GM19395 (cell line): ENCODE data around the gene PSRC1.

Experiments
- ATAC-seq: cut with Tn5 transposase; IDR thresholded peaks from one replicate; pipeline ENCODE4 v1.9.1; 2021; ENCODE audit warnings: mild to moderate bottlenecking, moderate library complexity; ENCODE audit not compliant: unreplicated experiment

Gene PSRC1

DNA sequence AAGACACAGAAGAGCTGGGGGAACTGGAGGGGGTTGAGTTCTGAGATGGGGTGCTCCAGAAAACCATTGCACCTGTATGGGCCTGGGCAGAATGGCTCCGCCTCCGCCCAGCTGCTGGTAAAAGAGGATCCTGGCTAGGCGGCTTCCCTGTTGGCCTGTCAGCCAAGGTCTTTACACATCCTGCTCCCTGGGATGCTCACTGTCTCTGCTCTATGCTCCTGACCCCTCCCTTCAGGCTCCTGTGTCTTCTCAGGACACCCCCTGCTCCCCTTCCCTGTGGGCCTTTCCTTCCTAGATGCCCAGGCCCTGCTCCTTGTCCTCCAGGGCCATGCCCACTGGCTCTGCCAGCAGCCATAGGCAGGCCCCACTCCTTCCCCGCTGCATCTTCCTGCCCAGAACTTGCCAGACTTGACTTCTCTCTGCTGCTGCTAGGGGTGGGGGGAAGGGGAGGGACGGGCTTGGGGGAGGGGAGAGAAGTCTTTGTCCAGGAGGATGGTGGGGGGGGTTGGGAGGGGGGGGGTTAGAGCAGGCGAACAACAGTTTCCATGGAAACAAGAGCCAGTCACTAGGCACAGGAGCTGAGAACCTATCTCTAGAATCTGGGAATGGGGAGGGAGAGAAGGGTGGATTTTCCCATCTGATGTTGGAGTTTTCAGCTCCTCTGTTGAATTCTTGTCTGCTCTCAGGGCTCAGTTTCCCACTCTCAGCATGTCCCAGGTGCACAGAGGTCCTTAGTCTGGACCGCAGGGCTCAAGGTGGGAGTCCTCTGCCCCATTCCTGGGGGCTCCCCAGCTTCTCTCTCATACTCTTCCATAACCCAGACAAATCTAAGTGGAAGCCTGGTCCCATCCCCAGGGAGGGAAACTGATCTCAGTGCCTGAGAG, 23.0 kb downstream of the PSRC1 start:
- no peak for ATAC-seq

GRCh38 chr1:109258481-109259466, 24.2 kb downstream of the PSRC1 start:
- no peak for ATAC-seq

- ATAC-seq, result no peak
These were observed 25.1 kb downstream of the PSRC1 start for GRCh38 chr1:109257682-109258421.

DNA sequence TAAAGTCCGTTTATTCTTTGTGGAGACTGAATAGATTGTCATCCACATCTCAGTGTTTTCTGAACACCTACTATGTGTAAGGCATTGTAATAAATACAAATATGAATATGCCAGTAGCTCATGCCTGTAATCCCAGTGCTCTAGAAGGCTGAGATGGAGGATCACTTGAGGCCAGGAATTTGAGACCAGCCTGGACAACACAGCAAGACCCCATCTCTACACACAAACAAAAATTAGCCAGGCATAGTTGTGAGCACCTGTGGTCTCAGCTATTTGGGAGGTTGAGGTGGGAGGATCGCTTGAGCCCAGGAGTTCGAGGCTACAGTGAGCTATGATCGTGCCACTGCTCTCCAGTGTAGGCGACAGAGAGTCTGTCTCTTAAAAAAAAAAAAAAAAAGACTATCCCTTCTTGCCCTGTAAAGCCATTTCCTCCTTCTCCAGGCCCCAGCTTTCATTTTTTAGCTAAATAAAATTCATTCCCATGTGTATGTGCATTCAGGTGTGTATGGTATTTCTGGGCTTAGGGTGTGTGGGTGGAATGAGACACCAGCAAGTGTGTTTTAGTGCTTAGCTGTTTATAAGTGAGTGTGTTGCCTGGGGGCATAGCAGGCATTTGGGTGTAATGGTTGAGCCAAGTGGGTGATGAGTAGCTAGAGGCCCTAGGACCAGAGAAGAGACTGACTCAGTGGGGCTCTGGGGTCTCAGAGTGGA, 25.8 kb downstream of the PSRC1 start:
- no peak for ATAC-seq

- no peak for ATAC-seq
These were observed 26.9 kb downstream of the PSRC1 start for GRCh38 chr1:109256085-109256484.

- no peak for ATAC-seq
These were observed 27.3 kb downstream of the PSRC1 start for GRCh38 chr1:109255678-109256077.

DNA sequence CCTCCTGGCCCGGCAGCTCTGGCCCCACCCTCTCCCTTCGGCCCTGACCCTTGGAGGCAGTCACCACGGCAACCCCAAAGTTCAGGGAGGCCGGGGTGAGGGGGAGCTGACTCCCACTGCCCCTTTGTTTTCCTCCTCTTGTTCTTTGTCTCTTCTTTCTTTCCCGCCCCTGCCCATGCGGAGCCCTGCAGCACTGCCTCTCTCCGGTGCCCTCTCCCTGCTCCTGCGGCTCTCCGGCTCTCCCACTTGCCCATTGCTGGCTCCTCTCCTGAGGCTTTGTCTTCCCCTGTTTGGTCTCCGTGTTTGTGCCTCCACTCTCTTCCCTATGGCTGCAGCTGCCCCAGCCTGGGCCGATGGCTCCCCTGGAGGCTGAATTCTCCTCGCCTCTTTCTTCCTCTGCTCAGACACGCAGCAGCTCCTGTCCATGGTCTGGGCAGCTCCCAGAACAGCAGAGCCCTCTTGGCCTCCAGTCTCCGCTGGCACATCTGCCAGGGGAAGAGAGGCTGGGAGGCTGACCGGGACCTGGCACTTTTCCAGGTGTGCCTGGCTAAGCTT, 27.8 kb downstream of the PSRC1 start:
- no peak for ATAC-seq

DNA sequence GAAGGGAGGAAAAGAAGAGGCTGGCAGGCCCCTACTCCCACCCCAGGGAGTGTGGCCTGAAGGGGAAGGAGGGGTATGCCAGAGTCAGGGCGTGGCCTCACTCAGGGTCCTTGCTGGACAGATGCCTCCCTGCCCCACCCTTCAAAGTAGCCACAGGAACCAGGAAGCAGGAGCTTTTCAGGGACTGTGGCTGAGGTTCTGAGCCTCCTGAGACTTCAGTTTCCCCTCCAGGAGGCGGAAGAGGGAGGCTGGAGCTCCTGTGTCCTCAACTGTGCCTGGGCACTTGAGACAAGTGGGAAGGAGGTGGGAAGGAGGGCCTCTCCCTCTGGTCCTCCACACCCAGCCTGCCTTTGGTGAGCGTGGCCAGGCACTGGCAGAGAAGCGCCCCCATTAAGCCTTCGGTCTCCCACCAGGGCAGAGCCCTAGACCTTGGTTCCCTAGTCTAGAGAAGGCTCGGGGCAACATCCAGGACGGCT, 28.3 kb downstream of the PSRC1 start:
- no peak for ATAC-seq

GRCh38 chr1:109253803-109254620, 28.9 kb downstream of the PSRC1 start:
- ATAC-seq, result no peak

DNA sequence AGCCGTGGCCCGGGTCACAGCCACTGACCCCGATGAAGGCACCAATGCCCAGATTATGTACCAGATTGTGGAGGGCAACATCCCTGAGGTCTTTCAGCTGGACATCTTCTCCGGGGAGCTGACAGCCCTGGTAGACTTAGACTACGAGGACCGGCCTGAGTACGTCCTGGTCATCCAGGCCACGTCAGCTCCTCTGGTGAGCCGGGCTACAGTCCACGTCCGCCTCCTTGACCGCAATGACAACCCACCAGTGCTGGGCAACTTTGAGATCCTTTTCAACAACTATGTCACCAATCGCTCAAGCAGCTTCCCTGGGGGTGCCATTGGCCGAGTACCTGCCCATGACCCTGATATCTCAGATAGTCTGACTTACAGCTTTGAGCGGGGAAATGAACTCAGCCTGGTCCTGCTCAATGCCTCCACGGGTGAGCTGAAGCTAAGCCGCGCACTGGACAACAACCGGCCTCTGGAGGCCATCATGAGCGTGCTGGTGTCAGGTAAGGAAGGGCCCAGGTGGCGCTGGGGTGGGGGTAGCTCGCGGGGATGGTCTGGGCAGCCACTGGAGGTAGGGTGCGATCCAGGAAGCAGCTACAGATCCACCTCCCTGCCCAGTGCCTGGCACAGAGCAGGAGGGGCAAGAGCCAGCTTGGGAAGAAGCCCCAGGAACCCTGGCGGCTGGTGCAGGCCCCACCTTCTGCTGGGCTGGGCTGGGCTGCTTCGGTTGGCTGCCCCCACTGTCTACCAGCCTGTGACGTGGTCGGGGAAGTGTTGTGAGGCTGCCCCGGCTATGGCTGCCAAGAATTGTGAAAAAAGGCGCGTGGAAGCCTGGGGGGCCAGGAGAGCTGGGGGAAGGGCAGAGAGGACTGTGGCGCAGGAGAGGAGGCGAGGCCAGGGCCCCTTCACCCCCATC, 29.8 kb downstream of the PSRC1 start:
- no peak for ATAC-seq

GRCh38 chr1:109252167-109252892, 30.6 kb downstream of the PSRC1 start:
- ATAC-seq, result no peak

- ATAC-seq, result no peak
These were observed 31.4 kb downstream of the PSRC1 start for GRCh38 chr1:109251277-109252166.

DNA sequence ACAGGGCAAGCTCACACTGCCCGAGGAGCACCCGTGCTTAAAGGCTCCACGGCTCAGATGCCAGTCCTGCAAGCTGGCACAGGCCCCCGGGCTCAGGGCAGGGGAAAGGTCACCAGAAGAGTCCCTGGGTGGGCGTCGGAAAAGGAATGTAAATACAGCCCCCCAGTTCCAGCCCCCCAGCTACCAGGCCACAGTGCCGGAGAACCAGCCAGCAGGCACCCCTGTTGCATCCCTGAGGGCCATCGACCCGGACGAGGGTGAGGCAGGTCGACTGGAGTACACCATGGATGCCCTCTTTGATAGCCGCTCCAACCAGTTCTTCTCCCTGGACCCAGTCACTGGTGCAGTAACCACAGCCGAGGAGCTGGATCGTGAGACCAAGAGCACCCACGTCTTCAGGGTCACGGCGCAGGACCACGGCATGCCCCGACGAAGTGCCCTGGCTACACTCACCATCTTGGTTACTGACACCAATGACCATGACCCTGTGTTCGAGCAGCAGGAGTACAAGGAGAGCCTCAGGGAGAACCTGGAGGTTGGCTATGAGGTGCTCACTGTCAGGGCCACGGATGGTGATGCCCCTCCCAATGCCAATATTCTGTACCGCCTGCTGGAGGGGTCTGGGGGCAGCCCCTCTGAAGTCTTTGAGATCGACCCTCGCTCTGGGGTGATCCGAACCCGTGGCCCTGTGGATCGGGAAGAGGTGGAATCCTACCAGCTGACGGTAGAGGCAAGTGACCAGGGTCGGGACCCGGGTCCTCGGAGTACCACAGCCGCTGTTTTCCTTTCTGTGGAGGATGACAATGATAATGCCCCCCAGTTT, 32.3 kb downstream of the PSRC1 start:
- ATAC-seq, result no peak

DNA sequence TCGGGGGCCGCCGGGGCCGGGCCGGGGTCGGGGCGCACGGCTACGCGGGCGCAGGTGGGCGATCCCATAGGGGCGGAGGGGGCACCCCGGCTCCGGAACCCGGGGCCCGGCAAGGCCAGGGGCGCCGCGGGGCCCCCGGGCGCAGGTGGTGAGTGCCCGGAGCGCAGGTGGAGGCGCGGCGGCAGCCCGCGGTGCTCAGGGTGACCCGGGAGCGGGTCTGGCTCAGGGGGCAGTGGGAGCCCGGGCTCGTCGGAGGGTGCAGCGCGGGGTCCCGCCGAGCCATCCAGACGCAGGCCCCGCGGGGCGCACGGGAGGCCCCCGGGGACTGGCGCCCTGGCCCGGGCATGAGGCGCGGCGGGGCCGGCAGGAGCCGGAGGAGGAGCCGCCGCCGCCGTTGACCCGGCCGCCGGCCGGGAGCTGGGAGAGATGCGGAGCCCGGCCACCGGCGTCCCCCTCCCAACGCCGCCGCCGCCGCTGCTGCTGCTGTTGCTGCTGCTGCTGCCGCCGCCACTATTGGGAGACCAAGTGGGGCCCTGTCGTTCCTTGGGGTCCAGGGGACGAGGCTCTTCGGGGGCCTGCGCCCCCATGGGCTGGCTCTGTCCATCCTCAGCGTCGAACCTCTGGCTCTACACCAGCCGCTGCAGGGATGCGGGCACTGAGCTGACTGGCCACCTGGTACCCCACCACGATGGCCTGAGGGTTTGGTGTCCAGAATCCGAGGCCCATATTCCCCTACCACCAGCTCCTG, 33.1 kb downstream of the PSRC1 start:
- ATAC-seq, result peak; percentile 39
